GM23248 (cell line): ENCODE results near the gene HSP90AB1. TPM values are rescaled to one million over a fixed set of nuclear protein-coding genes. Genes with fewer than 3 reads are reported as not detected.
A peak's percentile ranks its signal among the peaks of the same experiment; 100 is the strongest.

Source experiments
- DNase-seq: peaks from one replicate; pipeline ENCODE4 v3.0.0-alpha.2; 2015
- H2AFZ ChIP-seq: fragments of 200-600 bp; sonication (generic); 2 replicates; pipeline ENCODE4 v1.6.1; 2016; ENCODE audit warnings: antibody characterized with exemption
- H3F3A ChIP-seq: fragments of 200-600 bp; sonication (generic); 2 replicates; pipeline ENCODE4 v1.6.1; 2016; ENCODE audit warnings: mild to moderate bottlenecking, antibody characterized with exemption, mixed run types; ENCODE audit not compliant: insufficient read depth
- H3K27ac ChIP-seq: fragments of 200-600 bp; sonication (generic); 2 replicates; pipeline ENCODE4 v1.5.1; 2016; ENCODE audit warnings: mild to moderate bottlenecking
- H3K27me3 ChIP-seq: fragments of 200-600 bp; sonication (generic); replicated peaks from 2 replicates; pipeline ENCODE4 v1.6.1; 2016; ENCODE audit warnings: mild to moderate bottlenecking; ENCODE audit not compliant: insufficient read depth
- H3K36me3 ChIP-seq: fragments of 200-600 bp; sonication (generic); 2 replicates; pipeline ENCODE4 v1.6.1; 2016; ENCODE audit warnings: low read depth, mild to moderate bottlenecking
- H3K4me1 ChIP-seq: fragments of 200-600 bp; sonication (generic); 2 replicates; pipeline ENCODE4 v1.6.1; 2016; ENCODE audit warnings: mild to moderate bottlenecking; ENCODE audit not compliant: insufficient read depth
- H3K4me2 ChIP-seq: fragments of 200-600 bp; sonication (generic); one replicate; pipeline ENCODE4 v1.6.1; 2016; ENCODE audit warnings: mild to moderate bottlenecking; ENCODE audit not compliant: unreplicated experiment
- H3K4me3 ChIP-seq: fragments of 200-600 bp; sonication (generic); 2 replicates; pipeline ENCODE4 v1.5.1; 2016; ENCODE audit warnings: mild to moderate bottlenecking
- H3K79me2 ChIP-seq: fragments of 200-600 bp; sonication (generic); 2 replicates; pipeline ENCODE4 v1.6.1; 2016; ENCODE audit warnings: mild to moderate bottlenecking; ENCODE audit not compliant: insufficient read depth
- H3K9ac ChIP-seq: fragments of 200-600 bp; sonication (generic); 2 replicates; pipeline ENCODE4 v1.6.1; 2016; ENCODE audit warnings: mild to moderate bottlenecking
- H3K9me2 ChIP-seq: fragments of 200-600 bp; sonication (generic); 2 replicates; pipeline ENCODE4 v1.6.1; 2016; ENCODE audit warnings: mixed run types, mild to moderate bottlenecking, moderate library complexity; ENCODE audit not compliant: insufficient read depth
- H3K9me3 ChIP-seq: fragments of 200-600 bp; sonication (generic); one replicate; pipeline ENCODE4 v1.6.1; 2017; ENCODE audit warnings: low read depth
- H4K20me1 ChIP-seq: fragments of 200-600 bp; sonication (generic); 2 replicates; pipeline ENCODE4 v1.6.0; 2016; ENCODE audit not compliant: insufficient read depth
- EZH2 ChIP-seq: fragments of 200-600 bp; sonication (generic); IDR thresholded peaks from 2 replicates; pipeline ENCODE4 v1.6.1; 2018; ENCODE audit warnings: antibody characterized with exemption, mild to moderate bottlenecking; ENCODE audit not compliant: insufficient read depth, poor library complexity, severe bottlenecking
- EZH2phosphoT487 ChIP-seq: fragments of 200-600 bp; sonication (generic); IDR thresholded peaks from 2 replicates; pipeline ENCODE4 v1.6.1; 2018; ENCODE audit warnings: antibody characterized with exemption, moderate library complexity, mild to moderate bottlenecking, low read depth; ENCODE audit not compliant: insufficient read depth
- WGBS, 2 experiments: methylation state at CpG; one replicate each; pipeline ENCODE4 v1.1.6; 2015 to 2017; ENCODE audit warnings: low lambda C conversion rate in 2 of 2, low coverage in 1 of 2; ENCODE audit errors: missing lambda C conversion rate in 2 of 2; 5-methylcytosine and 5-hydroxymethylcytosine counted together
- in situ Hi-C: fragments of 300-500 bp; cut with MboI; formaldehyde crosslinking; loops from 2 replicates; pipeline ENCODE4 v1.15.0; 2020
- polyA plus RNA-seq: library from polyadenylated mRNA; unstranded; fragments of >200 nt; fragmentation: Nextera tagmentation; extraction: Ambion mirVana; gene quantifications from 2 replicates; pipeline ENCODE4 v1.2.1, GENCODE V29; 2016
- total RNA-seq: library from RNA; depleted of rRNA; stranded (reverse); fragments of >200 nt; shearing (Covaris generic); gene quantifications from 2 replicates; pipeline ENCODE4 v1.2.3, GENCODE V29; 2014

The HSP90AB1 gene
- total and polyA plus RNA-seq, 2 experiments from 2014 or later: 392 to 732 TPM

- H3K4me2 ChIP-seq: peak overlapping the region; percentile 100
- peak overlapping the region; percentile 96 for H2AFZ ChIP-seq
- peaks cover 25% of the 10 kb centered on the region for H3K36me3 ChIP-seq
- DNase-seq: no peak
- H3K4me1 ChIP-seq: peaks cover 16% of the 10 kb centered on the region
- TF ChIP-seq EZH2phosphoT487: no peak
- no peak for TF ChIP-seq EZH2
- peaks cover 32% of the 10 kb centered on the region for H3F3A ChIP-seq
- no peaks in the 10 kb centered on the region for H3K27me3 ChIP-seq
- WGBS, 2 experiments: 60 to 62% methylated on average over 12 of the region's 12 CpGs
- peaks cover 24% of the 10 kb centered on the region; the same call in 1 of the 2 replicates for H4K20me1 ChIP-seq
- peak overlapping the region; percentile 100 for H3K4me3 ChIP-seq
- H3K9ac ChIP-seq: peak overlapping the region; percentile 99
- peaks cover 36% of the 10 kb centered on the region for H3K79me2 ChIP-seq
- H3K9me2 ChIP-seq: no peaks in the 10 kb centered on the region
- no peaks in the 10 kb centered on the region for H3K9me3 ChIP-seq
- in situ Hi-C loops: no loop called here
- peak overlapping the region; percentile 27 for H3K27ac ChIP-seq
Measured at GRCh38 chr6:44245391-44245911, 1.4 kb upstream of the HSP90AB1 start.

- peaks cover 29% of the 10 kb centered on the region; the same call in 1 of the 2 replicates for H4K20me1 ChIP-seq
- H3K9ac ChIP-seq: peak overlapping the region; percentile 99
- WGBS, 2 experiments: 1 to 4% methylated on average over 41 to 58 of the region's 62 CpGs
- TF ChIP-seq EZH2 (no peak), EZH2phosphoT487 (no peak)
- peak overlapping the region; percentile 100 for H3K4me3 ChIP-seq
- H3F3A ChIP-seq: peaks cover 39% of the 10 kb centered on the region
- H3K4me2 ChIP-seq: peak overlapping the region; percentile 100
- no peaks in the 10 kb centered on the region for H3K9me2 ChIP-seq
- no peaks in the 10 kb centered on the region for H3K27me3 ChIP-seq
- no peaks in the 10 kb centered on the region for H3K9me3 ChIP-seq
- in situ Hi-C loops: no loop called here
- peaks cover 42% of the 10 kb centered on the region for H3K79me2 ChIP-seq
- peaks cover 31% of the 10 kb centered on the region for H3K36me3 ChIP-seq
- peaks cover 19% of the 10 kb centered on the region for H3K4me1 ChIP-seq
- H3K27ac ChIP-seq: peak overlapping the region; percentile 33
- H2AFZ ChIP-seq: peak overlapping the region; percentile 96
- DNase-seq: peak; percentile 83
Measured at GRCh38 chr6:44245912-44246662, 814 bp upstream of the HSP90AB1 start.

GRCh38 chr6:44247338-44248302 is 719 bp downstream of the HSP90AB1 start:
- Histone ChIP-seq H3K79me2 (peaks cover 57% of the 10 kb centered on the region), H3K9me3 (no peaks in the 10 kb centered on the region), H4K20me1 (peaks cover 40% of the 10 kb centered on the region; the same call in 1 of the 2 replicates), H3K4me1 (peaks cover 19% of the 10 kb centered on the region), H3K9ac (peak overlapping the region; percentile 99), H3K4me3 (peak overlapping the region; percentile 100), H3F3A (peaks cover 54% of the 10 kb centered on the region), H3K36me3 (peaks cover 47% of the 10 kb centered on the region), H3K27ac (peak overlapping the region; percentile 93), H3K4me2 (peak overlapping the region; percentile 100), H3K27me3 (no peaks in the 10 kb centered on the region), H3K9me2 (no peaks in the 10 kb centered on the region), H2AFZ (no peak overlapping the region; the same call in 1 of the 2 replicates)
- in situ Hi-C loops: no loop called here
- TF ChIP-seq EZH2phosphoT487: no peak
- no peak for TF ChIP-seq EZH2
- DNase-seq: peak; percentile 81
- 1% methylated on average over 29 to 52 of the region's 52 CpGs for WGBS, 2 experiments

GRCh38 chr6:44248579-44248978 is 1.7 kb downstream of the HSP90AB1 start:
- DNase-seq: no peak
- Histone ChIP-seq H3K36me3 (peaks cover 56% of the 10 kb centered on the region), H3K27ac (peak overlapping the region; percentile 93)

More at GRCh38 chr6:44248579-44248978, 1.7 kb downstream of the HSP90AB1 start:
- H3K4me2 ChIP-seq: peak overlapping the region; percentile 100
- no peaks in the 10 kb centered on the region for H3K27me3 ChIP-seq
- H3K9ac ChIP-seq: peak overlapping the region; percentile 99
- H3K9me2 ChIP-seq: no peaks in the 10 kb centered on the region
- H3K4me1 ChIP-seq: peaks cover 19% of the 10 kb centered on the region
- TF ChIP-seq EZH2 (no peak), EZH2phosphoT487 (no peak)
- peaks cover 63% of the 10 kb centered on the region for H3F3A ChIP-seq
- H3K9me3 ChIP-seq: no peaks in the 10 kb centered on the region
- H3K4me3 ChIP-seq: peak overlapping the region; percentile 100
- in situ Hi-C loops: no loop called here
- no peak overlapping the region for H2AFZ ChIP-seq
- peaks cover 40% of the 10 kb centered on the region; the same call in 1 of the 2 replicates for H4K20me1 ChIP-seq
- peaks cover 67% of the 10 kb centered on the region for H3K79me2 ChIP-seq
- 0 to 9% methylated on average over 1 of the region's 1 CpG for WGBS, 2 experiments
